Vagina (tissue), 2 donors: ENCODE data around the gene ELAPOR2. TPM values are rescaled to one million over a fixed set of nuclear protein-coding genes. Genes with fewer than 3 reads are reported as not detected.

Experiments used
- DNase-seq, 2 donors: peaks; one replicate each; pipeline ENCODE4 v3.0.0-alpha.2; 2017; ENCODE audit errors: extremely low spot score in 2 of 2
- H3K27ac ChIP-seq: fragments of 200-600 bp; sonication (generic); one replicate; pipeline ENCODE4 v1.5.1; 2019
- H3K27me3 ChIP-seq: fragments of 200-600 bp; sonication (generic); one replicate; pipeline ENCODE4 v1.5.1; 2019
- H3K36me3 ChIP-seq, 2 donors: fragments of 200-600 bp; sonication (generic); one replicate each; pipeline ENCODE4 v1.5.1; 2017 to 2019
- H3K4me1 ChIP-seq: fragments of 200-600 bp; sonication (generic); one replicate; pipeline ENCODE4 v1.5.1; 2019
- H3K4me3 ChIP-seq, 2 donors: fragments of 200-600 bp; sonication (generic); 1 replicate in 1 of 2; 2 replicates in 1 of 2; pipeline ENCODE4 v1.5.1; 2016 to 2019
- H3K9me3 ChIP-seq: fragments of 200-600 bp; sonication (generic); one replicate; pipeline ENCODE4 v1.5.1; 2019
- POLR2A ChIP-seq, 2 donors: fragments of 450-650 bp; IDR thresholded peaks; one replicate each; pipeline ENCODE4 v1.6.1; 2017; ENCODE audit warnings: antibody characterized with exemption in 2 of 2, mild to moderate bottlenecking in 2 of 2, moderate library complexity in 2 of 2
- POLR2AphosphoS5 ChIP-seq, 2 donors: sonication (generic); formaldehyde crosslinking; IDR thresholded peaks; one replicate each; pipeline ENCODE4 v1.9.0; 2017; ENCODE audit warnings: antibody characterized with exemption in 2 of 2, mild to moderate bottlenecking in 2 of 2, low read depth in 1 of 2; ENCODE audit not compliant: insufficient read depth in 1 of 2
- intact Hi-C: fragments of 100-400 bp; cut with DNase I; formaldehyde crosslinking; loops from one replicate; pipeline ENCODE4 v1.15.1; 2023
- total RNA-seq: library from RNA; depleted of rRNA; stranded (reverse); fragments of >200 nt; gene quantifications from one replicate; pipeline ENCODE4 v1.2.3, GENCODE V29; 2016
- TF ChIP-seq, protein P1 (sequence below), 3 experiments: fragments of 450-650 bp in 2 of 3; fragments of 200-600 bp in 1 of 3; sonication (generic) in 1 of 3; IDR thresholded peaks; one replicate each; pipeline ENCODE4 v1.5.1; 2017 to 2019; ENCODE audit warnings: antibody characterized with exemption in 3 of 3, mild to moderate bottlenecking in 2 of 3, moderate library complexity in 2 of 3

The ELAPOR2 gene
- total RNA-seq, 1 donor from 2014 or later: 5.6 TPM

DNA sequence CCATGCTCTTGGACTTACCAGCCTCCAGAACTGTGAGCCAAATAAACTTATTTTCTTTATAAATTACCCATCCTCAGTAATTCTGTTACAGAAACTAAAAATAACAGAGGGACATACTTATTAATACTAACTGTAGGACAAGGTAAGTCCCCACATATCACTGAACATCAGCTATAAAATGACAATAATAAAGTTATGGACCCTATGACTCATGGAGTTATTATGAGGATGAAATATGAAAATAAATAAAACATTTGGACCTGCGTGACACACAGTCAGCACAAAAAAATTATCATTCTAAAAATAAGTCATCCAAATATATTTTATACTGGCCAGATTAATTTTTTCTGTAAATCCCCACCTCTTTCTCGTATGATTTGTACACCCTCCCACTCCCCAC lies 34.9 kb upstream of the ELAPOR2 start:
- no peaks in the 10 kb centered on the region for H3K27me3 ChIP-seq

DNA sequence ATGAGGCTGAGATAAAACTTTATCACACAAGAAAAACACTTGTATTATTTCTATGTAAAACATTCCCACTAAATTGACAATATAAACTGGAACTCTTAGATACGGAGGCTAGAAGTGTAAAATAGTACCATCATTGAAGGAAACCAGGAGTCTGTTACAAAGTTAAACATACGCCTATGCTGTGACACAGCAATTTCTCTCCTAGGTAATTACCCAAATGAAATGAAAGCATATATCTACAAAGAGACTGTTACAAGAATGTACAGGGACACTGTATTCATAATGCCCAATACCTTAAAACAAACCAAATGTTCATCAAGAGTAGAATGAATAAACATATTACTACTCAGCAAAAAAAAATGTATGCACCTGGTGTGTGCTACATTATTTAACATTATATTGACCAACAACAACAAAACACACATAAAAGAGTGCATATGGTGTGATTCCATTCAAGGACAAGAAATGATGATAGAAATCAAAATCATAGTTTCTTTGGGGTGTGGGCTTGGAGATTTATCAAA lies 33.2 kb upstream of the ELAPOR2 start:
- no peak for DNase-seq
- TF ChIP-seq POLR2AphosphoS5 (IDR thresholded peaks at IDR 0.05; ENCODE audit: insufficient read depth in 1 of 2, low read depth in 1 of 2) (no peak), POLR2A (IDR thresholded peaks at IDR 0.05) (no peak)
- TF ChIP-seq, protein P1, sequence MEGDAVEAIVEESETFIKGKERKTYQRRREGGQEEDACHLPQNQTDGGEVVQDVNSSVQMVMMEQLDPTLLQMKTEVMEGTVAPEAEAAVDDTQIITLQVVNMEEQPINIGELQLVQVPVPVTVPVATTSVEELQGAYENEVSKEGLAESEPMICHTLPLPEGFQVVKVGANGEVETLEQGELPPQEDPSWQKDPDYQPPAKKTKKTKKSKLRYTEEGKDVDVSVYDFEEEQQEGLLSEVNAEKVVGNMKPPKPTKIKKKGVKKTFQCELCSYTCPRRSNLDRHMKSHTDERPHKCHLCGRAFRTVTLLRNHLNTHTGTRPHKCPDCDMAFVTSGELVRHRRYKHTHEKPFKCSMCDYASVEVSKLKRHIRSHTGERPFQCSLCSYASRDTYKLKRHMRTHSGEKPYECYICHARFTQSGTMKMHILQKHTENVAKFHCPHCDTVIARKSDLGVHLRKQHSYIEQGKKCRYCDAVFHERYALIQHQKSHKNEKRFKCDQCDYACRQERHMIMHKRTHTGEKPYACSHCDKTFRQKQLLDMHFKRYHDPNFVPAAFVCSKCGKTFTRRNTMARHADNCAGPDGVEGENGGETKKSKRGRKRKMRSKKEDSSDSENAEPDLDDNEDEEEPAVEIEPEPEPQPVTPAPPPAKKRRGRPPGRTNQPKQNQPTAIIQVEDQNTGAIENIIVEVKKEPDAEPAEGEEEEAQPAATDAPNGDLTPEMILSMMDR (IDR thresholded peaks at IDR 0.05): no peak

More for the DNA sequence above, 34.9 kb upstream of the ELAPOR2 start:
- no peaks in the 10 kb centered on the region for H3K36me3 ChIP-seq
- no peak for DNase-seq
- intact Hi-C loops: no loop called here
- no peak overlapping the region for H3K4me3 ChIP-seq
- H3K4me1 ChIP-seq: no peaks in the 10 kb centered on the region
- no peaks in the 10 kb centered on the region for H3K9me3 ChIP-seq
- no peak overlapping the region for H3K27ac ChIP-seq
- TF ChIP-seq, protein P1 (IDR thresholded peaks at IDR 0.05): no peak
- TF ChIP-seq POLR2A (IDR thresholded peaks at IDR 0.05) (no peak), POLR2AphosphoS5 (IDR thresholded peaks at IDR 0.05; ENCODE audit: insufficient read depth in 1 of 2, low read depth in 1 of 2) (no peak)

DNA sequence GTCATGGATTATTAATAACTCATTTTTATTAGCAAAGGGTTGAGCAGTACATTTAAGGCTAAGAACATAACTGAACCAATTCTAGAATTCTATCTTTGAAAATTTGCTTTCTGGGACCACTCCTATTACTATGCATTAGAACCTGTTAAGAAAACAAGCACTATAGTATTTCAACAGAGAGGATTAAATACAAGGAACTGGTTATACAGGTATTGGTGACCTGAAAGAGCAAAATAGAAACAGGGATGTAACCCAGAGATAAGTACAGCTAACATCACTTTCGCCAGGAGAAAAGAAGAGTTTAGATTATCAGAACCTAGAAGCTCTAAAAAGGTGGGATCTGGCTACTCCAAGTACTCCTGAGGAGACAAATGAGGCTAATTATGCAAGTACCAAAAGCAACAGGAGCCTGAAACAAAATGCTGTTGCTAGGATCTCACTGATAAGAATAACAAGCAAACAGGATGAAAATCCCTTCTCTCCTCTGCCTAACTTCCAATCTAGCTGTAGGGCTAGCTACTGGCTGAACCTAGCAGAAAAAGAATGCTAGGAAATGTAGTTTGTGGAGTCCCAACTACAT lies 32.1 kb upstream of the ELAPOR2 start:
- no peak overlapping the region for H3K27ac ChIP-seq
- H3K4me1 ChIP-seq: no peaks in the 10 kb centered on the region
- TF ChIP-seq, protein P1 (IDR thresholded peaks at IDR 0.05): no peak
- TF ChIP-seq POLR2AphosphoS5 (IDR thresholded peaks at IDR 0.05; ENCODE audit: insufficient read depth in 1 of 2, low read depth in 1 of 2) (no peak), POLR2A (IDR thresholded peaks at IDR 0.05) (no peak)
- DNase-seq: no peak
- intact Hi-C loops: no loop called here
- no peaks in the 10 kb centered on the region for H3K27me3 ChIP-seq
- no peaks in the 10 kb centered on the region for H3K36me3 ChIP-seq
- H3K4me3 ChIP-seq: no peak overlapping the region
- H3K9me3 ChIP-seq: no peaks in the 10 kb centered on the region

More for the DNA sequence above, 33.2 kb upstream of the ELAPOR2 start:
- no peak overlapping the region for H3K27ac ChIP-seq
- H3K9me3 ChIP-seq: no peaks in the 10 kb centered on the region
- no peaks in the 10 kb centered on the region for H3K36me3 ChIP-seq
- H3K27me3 ChIP-seq: no peaks in the 10 kb centered on the region
- no peak overlapping the region for H3K4me3 ChIP-seq
- H3K4me1 ChIP-seq: no peaks in the 10 kb centered on the region
- intact Hi-C loops: no loop called here

DNA sequence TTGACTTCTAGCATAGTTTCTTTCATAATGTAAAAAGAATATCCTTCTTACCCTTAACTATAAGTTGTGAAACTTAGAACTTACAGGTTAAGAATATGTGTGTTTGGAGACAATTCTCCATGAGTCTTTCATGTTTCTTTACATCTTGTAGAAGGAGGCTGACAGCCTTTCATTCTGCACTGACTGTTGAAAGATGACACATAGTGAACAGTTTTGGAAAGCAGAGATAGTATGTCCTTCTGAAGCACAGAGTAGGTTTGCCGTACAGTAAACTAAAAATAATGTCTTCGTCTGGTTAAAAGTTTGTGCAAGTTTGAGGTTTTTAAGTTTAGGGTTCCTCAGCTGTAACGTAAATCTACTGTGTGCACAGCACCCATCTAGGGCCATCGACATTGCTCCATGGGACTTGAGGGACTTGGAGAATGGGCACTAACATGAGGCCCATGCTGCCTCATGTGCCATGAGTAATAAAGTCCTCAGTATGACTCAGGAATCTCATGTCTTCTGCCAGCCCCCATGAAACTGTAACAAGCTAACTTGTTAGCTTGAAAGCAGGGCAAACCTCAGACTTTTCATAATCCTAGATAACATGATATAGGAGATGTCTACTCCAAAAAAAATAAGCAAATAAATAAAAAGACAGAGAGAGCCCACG lies 24.5 kb upstream of the ELAPOR2 start:
- H3K36me3 ChIP-seq: no peaks in the 10 kb centered on the region
- H3K27ac ChIP-seq: no peak overlapping the region
- no peaks in the 10 kb centered on the region for H3K27me3 ChIP-seq
- no peak for TF ChIP-seq POLR2AphosphoS5 (IDR thresholded peaks at IDR 0.05; ENCODE audit: insufficient read depth in 1 of 2, low read depth in 1 of 2)
- no peak for TF ChIP-seq POLR2A (IDR thresholded peaks at IDR 0.05)
- TF ChIP-seq, protein P1 (IDR thresholded peaks at IDR 0.05): no peak
- H3K4me1 ChIP-seq: no peaks in the 10 kb centered on the region
- no peaks in the 10 kb centered on the region for H3K9me3 ChIP-seq
- DNase-seq: no peak
- intact Hi-C loops: no loop called here
- H3K4me3 ChIP-seq: no peak overlapping the region

DNA sequence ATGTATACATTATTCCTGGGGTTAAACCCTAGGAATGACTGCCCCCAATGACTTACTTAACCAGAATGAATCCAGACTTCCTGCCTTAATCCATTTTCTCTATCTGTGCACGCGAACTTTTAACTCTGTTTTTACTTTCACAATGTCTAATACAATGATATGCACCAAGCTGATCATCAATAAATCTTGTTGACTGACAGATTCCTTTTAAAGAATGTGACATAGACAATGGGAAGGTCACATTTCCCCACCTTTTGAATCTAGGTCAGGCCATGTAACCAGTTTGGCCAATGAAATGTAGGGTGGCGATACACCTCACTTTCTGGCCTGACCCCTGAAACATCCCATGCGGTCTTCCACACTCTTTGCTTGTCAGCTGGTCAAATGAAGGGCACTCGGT lies 23.2 kb upstream of the ELAPOR2 start:
- TF ChIP-seq POLR2AphosphoS5 (IDR thresholded peaks at IDR 0.05; ENCODE audit: insufficient read depth in 1 of 2, low read depth in 1 of 2): no peak
- TF ChIP-seq, protein P1 (IDR thresholded peaks at IDR 0.05): no peak
- no peak for TF ChIP-seq POLR2A (IDR thresholded peaks at IDR 0.05)
- no peak for DNase-seq

More for the DNA sequence above, 23.2 kb upstream of the ELAPOR2 start:
- H3K4me3 ChIP-seq: no peak overlapping the region
- H3K36me3 ChIP-seq: no peaks in the 10 kb centered on the region
- intact Hi-C loops: no loop called here
- no peaks in the 10 kb centered on the region for H3K4me1 ChIP-seq
- H3K9me3 ChIP-seq: no peaks in the 10 kb centered on the region
- H3K27ac ChIP-seq: no peak overlapping the region
- H3K27me3 ChIP-seq: no peaks in the 10 kb centered on the region
